HG02981 (cell line): ENCODE measurements around the gene BMP2K.

Experiments used
- ATAC-seq: cut with Tn5 transposase; IDR thresholded peaks from one replicate; pipeline ENCODE4 v1.9.1; 2021; ENCODE audit warnings: mild to moderate bottlenecking, moderate library complexity; ENCODE audit not compliant: unreplicated experiment

BMP2K gene

DNA sequence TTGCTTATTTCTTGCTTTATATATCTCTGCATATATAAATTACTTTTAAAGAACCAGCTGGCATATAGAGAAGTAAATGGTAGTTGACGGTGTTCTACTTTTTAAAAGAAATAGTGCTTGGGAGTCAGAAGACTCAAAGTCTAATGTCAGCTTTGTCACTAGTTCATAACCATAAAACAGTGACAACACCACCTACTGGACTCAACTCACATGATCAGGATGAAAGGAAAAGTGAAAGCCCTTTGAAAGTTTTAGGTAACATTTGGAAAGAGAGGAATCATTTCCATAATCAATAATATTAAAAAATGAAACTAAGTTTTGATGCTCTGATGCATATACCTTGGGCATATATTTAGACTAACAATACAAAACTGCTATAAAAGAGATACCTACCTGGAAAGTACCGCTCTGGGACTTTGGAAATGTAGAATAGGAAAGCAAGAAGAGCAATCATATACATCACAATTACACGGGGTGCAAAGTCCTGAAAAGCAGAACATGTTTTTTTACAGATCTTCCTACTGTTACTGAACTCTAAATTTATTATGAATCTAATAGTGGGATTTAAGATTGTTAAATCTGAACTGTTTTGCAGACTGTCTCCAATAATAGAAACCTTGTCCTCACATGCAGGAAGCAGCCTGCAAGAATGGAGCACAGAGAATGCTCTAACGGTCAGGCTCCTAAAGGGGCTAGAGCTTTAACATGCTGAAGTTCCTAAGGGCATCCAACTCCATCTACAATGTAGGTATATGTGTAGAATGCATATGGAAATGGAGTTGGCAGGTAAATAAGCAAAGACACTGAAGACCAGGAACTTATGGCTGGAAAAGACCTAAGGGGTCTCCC is 147.5 kb downstream of the BMP2K start:
- peak; percentile 60 for ATAC-seq

DNA sequence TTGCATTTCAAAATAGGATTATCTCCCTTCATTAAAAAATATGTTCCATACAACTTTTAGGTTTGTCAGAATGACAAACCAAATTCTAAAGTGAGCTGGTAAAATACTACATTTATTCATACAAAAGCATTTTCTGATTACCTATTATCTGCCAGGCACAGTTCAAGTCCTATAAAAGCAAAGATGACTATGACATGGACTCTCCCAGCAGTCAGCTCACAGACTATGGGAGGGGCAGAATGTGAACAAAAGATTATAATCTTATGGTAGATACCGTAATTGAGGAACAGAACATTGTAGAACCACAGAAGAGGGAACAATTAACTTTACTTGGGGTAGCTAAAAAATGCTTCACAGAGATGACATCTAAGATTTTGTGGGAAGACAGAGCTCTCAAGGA is 150.7 kb downstream of the BMP2K start:
- ATAC-seq, result no peak

DNA sequence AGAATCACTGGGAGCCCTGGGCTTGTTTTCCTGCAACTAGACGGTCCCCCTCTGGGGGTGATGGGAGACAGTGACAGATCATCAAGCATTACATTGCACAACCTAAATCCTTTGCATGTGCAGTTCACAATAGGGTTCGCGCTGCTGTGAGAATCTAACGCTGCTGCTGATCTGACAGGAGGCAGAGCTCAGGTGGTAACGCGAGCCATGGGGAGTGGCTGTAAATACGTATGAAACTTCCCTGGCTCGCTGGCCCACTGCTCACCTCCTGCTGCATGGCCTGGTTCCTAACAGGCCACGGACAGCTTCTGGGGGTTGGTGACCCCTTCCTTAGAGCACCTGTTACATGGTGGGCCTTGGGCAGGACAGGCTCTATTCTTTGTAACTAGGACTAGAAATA is 152.7 kb downstream of the BMP2K start:
- ATAC-seq, result no peak

DNA sequence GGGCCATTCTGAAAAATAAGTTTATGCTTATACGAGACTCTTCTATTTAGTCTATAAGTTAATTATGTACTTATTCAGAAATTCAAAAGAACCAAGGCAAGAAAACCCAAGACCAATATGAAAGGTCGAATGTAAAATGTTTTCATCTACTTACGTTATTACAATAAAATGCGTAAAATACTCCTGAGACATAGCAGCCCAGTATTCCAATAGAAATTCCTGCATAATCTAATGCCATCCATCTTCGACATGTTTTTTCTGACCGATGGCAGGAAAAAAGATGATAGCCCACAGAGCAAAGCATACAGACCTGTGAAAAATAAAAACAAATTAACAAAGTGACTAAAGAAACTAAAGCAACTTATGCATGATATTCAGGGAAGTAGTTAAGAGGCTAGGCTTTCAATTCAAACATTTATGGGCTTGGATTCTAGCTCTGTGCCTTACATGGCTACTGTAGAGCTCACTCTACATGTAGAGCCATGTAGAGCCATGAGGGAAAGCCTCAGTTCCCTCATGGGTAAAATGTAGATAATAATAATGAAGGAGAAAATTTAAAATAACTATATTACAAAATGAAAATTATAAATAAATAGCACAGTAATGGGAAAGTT is 154.0 kb downstream of the BMP2K start:
- ATAC-seq, result no peak

DNA sequence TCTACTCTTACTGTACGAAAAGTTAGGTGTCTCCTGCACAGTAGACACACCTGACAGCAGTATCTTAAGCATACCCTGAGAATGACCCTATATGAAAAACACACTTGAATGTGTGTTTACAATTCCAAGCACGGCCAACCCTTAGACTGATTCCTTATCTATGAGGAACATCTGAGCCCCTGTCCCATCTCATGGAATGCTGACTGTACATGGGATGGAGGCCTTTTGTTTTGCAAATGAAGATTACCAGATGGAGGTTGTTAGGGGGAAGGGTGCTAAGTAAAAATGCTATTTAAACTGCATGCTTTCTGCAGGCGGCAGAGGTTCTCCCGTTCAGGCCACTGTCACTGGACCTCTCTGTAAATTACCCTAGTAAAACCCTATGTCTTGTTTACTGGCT is 160.8 kb downstream of the BMP2K start:
- ATAC-seq, result no peak

DNA sequence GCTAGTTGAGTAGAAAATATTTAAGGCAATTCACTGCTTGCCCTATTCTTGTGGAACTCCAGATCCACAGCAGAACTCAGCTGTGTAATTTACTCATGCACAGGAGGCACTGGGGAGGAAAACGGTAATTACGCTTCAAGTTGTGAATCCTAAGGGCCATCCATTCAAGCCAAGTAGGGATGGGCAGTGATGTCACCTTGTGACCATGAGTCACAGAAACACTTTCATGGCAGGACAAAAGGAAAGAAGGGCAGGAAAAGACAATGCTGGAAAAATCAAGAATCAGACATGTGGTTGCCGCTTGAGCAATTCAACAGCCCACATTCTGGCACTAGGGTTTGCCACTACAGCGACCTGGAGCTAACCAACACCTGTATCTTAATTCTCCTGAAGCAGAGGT is 161.7 kb downstream of the BMP2K start:
- no peak for ATAC-seq

DNA sequence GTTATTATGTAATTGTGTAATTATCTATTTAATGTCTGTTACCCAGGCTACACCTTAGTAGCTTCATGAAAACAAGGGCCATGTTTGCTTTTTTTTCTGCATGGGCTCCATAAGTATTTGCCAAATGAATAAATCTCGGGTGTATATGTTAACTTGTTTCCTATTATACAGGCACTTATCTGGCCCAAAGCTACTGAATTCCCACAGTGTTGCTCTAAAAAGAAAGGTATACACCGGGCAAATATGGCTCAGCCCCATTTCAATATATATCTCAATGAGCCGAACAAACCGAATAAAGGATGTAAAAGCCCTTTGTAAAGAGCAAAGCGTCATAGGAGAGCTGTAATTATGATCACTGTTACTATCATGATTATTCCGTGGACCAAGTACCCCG is 162.3 kb downstream of the BMP2K start:
- ATAC-seq, result no peak

DNA sequence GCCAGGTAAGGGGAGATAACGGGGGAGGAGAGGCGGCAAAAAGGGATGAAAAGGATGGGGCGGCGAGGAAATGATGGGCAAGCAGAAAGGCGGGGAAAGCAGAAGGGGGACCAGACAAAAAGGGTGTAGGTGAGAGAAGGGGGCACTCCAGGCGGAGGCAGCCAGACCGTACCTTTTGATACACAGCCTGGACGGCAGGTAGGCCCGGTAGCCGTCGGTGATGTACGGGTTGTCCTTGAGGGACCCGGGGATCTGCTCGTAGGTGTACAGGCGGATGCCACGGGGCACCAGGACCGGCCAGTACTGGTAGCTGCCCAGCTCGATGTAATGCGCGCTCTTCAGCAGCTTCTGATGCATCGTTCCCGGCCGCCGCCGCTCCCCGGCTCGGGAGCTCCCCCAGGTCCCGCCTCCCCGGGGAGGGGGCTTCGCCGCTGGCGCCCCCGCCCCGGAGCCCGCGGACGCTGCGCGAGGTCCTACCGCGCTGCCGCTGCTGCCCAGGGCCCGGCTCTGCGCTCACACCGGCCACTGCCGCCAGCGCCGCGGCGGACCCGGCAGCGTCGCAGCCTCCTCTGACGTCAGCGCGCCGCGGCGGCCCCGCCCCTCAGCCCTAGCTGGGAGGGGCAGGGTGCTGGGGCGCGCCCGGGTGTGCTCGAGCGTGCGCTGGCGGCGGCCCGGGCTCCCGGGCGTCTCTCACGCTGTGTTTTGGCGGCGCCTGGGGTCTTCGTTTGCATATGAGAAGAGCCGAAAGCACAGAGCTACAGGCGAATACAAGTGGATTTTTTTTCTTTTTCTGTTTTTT is 162.9 kb downstream of the BMP2K start, which contains the start of gene PAQR3:
PAQR3 (minus strand) TSS at position 571 of the 799 bp plus-strand sequence; CDS start at position 357, 214 bp downstream.
- ATAC-seq, result peak; percentile 97

DNA sequence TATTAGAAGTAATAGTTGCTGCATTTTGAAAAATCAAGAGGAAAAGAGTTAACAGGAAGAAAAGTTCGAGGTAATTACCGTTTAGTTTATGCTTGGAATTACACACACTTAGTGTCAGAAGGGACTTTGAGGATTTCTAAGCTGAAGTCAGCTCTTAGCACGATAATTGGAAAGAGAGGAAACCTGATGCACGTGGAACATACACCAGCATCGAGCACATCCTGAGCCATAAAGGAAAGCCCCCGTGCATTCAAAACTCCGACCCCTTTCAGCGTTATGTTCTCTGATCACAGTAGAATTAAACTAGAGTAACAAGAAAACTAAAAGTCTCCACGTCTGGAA is 163.5 kb downstream of the BMP2K start:
- peak; percentile 4 for ATAC-seq

DNA sequence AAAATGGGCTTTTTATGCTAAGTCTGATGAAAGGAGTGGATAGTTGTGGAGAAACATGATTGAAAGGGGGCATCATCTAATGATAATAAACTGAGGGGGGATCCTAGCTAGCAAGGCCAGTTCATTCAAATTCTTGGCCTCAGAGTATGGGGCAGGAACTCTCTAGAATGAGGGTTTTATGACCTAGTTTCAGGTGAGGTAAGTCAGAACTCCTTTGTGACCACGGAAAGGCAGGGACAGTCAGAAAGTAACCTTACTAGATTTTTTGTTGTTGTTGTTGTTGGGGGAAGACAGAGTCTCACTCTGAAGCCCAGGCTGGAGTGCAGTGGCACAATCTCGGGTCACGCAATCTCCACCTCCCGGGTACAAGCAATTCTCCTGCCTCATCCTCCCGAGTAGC is 164.6 kb downstream of the BMP2K start:
- ATAC-seq, result peak; percentile 28

DNA sequence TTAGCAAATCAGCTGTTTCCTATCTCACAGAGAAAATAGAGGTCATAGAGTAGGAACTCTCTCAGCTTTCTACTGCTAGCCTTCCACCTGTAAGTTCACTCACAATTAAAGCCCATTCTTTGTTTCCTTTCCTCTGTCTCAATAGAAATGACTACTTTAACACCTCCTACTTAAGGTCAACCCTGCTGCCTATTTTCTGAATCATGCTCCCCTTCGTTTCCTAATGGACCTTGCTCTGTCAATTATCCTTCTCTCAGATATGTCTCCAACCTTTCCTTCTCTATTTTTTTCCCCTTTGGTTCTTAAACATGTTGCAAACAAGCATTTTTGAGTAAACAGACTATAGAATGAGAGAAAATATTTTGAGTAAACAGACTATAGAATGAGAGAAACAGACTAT is 168.2 kb downstream of the BMP2K start:
- no peak for ATAC-seq

DNA sequence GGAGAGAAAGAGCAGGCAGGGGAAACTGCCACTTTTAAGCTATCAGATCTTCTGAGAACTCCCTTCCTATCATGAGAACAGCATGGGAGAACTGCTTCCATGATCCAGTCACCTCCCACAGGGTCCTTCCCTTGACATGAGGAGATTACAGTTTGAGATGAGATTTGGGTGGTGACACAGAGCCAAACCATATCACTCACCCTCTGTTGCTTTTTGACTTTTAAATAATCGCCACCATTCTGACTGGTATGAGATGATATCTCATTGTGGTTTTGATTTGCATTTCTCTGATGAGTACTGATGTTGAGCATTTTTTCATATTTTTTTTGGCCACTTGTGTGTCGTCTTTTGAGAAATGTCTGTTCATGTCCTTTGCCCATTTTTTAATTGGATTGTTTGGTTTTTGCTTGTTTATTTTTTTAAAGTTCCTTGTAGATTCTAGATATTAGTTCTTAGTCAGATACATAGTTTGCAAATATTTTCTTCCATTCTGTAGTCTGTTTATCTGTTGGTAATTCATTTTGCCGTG is 169.6 kb downstream of the BMP2K start:
- no peak for ATAC-seq

DNA sequence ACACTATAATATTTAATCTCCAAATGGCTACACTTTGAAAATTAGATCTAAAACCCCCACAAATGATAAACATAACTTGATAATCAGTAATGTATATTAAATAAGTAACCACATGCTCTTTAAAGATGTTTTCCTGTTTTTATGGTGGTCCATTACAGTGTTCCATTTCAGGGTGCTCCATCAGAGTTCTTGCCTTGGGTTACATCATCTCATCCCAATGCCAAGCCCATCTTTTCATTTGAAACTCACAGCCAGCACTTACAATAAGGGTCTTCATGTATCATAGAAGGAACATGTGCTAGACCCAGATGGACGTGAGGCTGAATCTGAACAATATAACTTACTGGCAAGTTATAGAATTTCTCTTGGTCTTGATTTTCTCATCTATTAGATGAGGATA is 173.6 kb downstream of the BMP2K start:
- no peak for ATAC-seq

DNA sequence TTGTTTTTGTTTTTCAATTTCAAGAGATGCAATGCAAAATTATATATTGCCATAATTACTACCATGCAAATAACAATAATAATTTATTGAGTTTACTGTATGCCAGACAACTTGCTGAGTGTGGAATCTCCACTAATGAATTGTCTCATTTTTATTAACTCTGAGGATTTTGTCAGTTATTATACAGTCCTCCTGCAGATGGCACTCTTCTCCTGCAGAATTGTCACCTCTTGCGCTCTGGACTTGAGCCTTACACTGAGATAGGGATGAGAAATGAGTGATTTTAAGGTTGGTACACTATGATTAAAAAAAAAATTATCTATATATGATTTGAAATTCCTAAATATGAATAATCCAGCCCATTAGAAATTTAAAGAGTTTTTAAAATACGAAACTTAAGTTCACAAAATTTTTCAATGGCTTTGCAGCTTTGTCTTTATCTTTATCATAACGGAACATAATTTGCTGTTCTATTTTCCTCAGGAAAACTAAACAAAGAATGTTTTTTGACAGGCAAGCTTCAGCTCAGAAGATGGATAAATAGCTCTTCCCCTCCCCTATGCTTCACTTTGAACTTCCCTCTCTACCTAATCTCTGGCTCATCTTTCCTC is 175.8 kb downstream of the BMP2K start:
- ATAC-seq, result peak; percentile 78

DNA sequence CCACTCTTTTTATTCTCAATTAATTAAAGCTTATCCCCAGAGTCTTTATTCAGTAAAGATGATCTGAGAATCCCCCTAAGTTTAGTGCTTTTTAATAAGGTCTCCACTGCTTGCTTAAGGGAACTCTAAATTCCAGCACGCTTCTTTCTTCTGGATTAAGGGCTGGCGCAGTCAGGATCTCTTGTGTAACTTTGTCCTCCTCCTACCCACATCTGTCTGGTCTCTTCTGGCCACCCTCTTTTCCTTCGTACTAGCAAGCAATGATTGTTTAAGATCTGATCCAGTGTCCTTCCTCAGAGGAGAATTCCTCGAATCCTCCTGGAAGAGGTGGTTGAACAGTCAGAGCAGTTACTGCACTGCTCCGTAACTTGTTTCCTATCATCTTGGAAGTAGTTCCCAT is 177.1 kb downstream of the BMP2K start:
- ATAC-seq, result no peak

DNA sequence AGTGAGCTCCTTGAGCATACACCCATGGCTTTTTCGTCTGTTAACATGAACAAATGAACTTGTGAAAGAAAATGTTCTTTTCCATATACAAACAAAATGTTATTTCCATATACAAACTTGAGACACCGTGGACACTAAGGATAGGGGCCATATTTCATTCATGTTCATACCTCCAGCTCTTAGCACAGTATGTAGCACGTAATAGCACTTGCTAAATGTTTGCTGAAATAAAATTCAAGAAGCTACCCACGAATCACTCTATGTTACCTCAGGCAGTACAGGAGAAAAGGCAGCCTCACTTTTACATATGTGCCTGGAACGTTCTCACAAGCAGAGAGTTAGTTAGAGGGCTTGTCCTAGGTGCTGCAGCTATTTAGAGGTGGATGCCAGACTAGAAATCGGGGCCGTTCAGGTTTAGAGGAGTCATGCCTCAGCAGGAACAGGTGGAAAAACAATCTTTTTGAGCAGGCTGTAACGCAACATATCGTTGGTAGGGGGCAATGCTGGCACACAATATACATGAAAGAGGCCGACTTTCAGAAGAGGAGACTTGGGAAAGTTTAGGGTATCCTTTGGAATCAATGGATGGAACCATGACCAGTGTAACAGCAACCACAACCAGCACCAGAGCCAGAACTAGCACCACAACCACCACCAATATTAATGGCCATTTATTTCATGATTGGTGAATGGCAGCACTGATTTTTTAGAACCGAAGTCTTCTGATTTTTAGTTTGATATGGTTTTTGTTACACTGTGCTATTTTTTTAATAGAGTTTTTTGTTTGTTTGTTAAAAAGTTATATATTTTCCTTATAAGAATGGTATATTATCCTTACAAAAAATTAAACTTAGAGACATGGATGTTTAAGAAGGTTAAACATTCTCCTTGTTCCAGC is 177.9 kb downstream of the BMP2K start:
- no peak for ATAC-seq

DNA sequence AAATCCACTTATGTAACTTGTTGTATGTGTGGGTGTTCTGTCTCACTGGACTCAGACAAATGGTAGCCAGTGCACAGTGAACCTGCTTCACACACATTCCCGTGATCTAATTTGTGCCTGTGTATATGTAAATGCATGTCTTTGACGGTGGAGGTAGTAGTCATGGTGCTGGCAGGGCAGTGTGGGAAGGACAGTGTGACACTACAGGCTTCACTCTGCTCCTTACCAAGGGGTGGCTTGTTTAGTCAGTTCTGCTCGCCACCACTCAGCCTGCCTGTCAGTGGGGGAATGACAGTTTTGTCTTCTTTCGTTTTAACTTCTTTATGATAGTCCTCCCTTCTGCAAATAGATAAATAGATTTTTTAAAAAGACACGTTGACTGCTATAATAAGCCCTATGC is 180.8 kb downstream of the BMP2K start:
- no peak for ATAC-seq

DNA sequence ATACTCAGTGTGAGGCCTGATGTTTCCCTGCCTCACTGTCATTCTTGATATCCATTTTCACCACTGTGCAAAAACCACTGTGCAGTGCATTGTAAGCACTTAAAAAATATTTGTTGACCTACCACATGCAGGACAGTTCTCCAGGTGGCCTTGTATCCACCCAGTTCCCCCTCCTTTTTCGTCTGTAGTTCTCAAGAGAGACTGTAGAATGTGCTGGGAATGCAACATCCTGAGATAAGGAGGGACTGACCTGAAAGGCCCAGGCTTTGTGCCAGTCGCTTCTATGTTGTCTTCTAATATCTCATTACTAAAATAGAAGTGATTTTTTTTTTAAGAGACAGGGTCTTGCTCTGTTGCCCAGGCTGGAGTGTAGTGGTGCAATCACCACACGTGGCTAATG is 184.8 kb downstream of the BMP2K start:
- ATAC-seq, result no peak
